Measurements from ENCODE around the gene MESP2.

Gene MESP2

DNA sequence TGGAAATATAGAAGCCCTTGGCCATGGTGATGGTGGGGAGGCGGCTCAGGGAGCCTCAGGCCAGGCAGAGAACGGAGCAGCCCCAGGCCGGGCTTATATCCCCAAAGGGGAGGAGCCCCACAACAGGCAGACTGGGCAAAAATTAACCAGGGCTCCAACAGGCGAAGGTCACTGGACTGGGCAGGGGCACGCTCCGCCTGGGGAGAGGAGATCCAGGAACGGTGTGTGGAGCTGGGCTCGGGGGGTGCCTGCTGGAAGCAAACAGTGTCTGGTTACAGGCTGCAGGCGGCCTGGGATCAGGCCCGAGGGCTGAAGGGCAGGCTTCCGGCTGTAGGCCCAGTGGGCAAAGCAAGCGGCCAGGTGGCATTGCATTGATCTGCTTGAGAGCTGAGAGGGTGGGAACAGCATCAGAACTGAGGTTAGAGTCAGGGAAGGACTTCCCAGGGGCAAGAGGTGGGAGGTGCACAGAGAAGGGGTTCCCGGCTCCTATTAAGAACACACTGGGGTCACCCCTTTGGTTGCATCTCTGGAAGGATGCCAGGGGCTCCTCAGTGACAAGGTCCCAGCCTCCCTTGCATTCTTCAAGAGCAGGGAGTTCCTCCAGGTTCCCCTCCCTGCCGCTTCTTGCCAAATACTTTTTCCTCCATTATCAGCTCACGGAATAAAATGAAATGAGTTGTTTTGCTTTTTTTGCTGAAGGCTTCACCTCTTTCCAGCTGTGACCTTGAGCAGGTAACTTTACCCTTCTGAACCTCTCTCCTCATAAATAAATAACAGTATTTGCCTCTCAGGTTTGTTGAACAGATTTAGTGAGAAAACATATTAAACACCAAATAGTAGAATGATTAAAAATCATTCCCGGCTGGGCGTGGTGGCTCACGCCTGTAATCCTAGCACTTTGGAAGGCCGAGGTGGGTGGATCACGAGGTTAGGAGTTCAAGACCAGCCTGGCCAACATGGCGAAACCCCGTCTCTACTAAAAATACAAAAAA is 30.7 kb downstream of the MESP2 start:
- H3K27ac ChIP-seq: no peak overlapping the region
- no peak for DNase-seq (ENCODE audit: low spot score)
- no peak overlapping the region for H3K4me3 ChIP-seq
- TF ChIP-seq, protein P1, sequence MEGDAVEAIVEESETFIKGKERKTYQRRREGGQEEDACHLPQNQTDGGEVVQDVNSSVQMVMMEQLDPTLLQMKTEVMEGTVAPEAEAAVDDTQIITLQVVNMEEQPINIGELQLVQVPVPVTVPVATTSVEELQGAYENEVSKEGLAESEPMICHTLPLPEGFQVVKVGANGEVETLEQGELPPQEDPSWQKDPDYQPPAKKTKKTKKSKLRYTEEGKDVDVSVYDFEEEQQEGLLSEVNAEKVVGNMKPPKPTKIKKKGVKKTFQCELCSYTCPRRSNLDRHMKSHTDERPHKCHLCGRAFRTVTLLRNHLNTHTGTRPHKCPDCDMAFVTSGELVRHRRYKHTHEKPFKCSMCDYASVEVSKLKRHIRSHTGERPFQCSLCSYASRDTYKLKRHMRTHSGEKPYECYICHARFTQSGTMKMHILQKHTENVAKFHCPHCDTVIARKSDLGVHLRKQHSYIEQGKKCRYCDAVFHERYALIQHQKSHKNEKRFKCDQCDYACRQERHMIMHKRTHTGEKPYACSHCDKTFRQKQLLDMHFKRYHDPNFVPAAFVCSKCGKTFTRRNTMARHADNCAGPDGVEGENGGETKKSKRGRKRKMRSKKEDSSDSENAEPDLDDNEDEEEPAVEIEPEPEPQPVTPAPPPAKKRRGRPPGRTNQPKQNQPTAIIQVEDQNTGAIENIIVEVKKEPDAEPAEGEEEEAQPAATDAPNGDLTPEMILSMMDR (IDR thresholded peaks at IDR 0.05): no peak

DNA sequence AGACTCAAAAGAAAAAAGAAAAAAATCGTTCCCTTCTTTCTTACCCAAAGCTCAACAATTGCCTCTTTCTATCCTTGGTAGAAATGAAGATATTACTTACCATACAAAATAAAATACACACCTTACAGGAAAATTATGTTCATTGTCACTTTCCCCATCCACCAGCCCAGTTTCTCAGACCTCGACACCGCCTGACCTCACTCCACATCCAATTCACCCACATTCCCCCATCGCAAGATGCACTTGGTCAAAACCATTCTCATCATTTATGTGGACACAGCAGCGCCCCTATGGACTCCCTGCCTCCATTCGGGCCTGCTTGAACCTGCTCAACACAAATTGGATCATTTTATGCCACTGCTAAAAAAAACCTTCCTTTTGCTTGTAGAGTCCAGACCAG is 31.6 kb downstream of the MESP2 start:
- Histone ChIP-seq H3K4me3 (no peak overlapping the region), H3K27ac (no peak overlapping the region)
- TF ChIP-seq, protein P1 (IDR thresholded peaks at IDR 0.05): no peak
- no peak for DNase-seq (ENCODE audit: low spot score)

DNA sequence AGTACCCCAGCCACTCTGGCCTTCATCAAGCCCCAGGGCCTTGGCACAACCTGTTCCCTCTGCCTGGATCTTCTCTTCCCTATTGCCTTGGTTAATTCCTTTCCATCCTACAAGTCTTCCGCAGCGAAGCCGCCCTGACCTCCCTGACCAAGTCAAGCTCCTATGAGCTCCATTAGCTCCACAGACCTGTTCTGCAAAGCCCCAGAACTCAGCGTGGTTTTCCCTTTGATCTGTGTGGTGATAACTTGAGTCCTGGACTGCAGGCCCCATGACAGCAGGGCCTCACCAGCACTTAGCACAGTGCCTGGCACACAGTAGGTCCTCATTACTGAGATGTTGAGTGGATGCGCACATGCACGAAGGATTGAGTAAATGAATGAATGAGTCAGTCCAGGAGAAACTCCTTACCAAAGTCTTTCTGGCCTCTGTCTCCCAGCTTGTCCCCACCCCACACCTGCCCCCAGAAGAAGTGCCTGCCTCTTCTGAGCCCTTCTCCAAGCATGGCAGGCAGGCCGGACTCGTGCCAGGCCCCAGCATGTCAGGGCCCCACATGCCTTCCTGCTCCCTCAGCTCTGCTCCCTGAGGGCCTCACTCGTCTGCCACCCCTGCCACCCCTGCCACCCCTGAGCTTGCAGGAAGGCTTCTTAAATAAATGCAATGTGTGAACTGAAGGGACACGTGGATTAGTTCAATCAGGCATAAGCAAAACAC is 32.2 kb downstream of the MESP2 start:
- Histone ChIP-seq H3K27ac (no peak overlapping the region), H3K4me3 (no peak overlapping the region)
- DNase-seq (ENCODE audit: low spot score): no peak
- TF ChIP-seq, protein P1 (IDR thresholded peaks at IDR 0.05): no peak

DNA sequence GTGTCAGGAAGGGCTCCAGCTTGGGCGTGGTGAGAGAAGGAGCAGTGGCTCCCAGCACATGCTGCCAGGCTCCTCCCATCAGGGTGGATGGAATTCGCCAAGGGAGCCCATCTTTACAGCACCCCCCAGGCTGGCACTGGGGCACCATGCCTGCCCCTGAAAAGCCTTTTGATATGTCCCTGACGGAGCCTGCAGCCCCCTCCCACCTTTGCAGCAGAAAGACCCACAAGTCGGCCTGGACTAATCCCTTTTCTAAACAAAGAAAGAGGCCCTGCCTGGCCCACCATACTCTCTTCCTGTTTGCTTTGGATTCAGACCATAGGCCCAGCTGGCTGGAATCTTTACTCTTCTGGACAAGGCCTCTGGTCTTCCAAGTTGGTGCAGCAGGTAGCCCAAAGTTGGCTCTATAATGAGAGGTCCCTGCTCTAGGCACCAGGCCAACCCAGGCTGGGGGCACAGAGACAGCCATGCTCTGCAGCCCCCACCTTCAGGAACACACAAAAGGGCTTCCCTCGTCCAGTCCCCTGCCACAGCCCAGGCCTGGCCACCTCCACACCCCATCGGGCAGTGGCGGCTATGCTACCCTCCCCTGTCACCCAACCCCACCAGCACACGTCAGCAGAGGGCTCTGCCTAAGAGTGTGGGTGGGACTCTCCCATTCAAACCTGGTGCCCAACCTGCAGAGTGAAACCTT is 33.1 kb downstream of the MESP2 start:
- Histone ChIP-seq H3K4me3 (no peak overlapping the region), H3K27ac (no peak overlapping the region)
- DNase-seq (ENCODE audit: low spot score): no peak
- TF ChIP-seq, protein P1 (IDR thresholded peaks at IDR 0.05): no peak

DNA sequence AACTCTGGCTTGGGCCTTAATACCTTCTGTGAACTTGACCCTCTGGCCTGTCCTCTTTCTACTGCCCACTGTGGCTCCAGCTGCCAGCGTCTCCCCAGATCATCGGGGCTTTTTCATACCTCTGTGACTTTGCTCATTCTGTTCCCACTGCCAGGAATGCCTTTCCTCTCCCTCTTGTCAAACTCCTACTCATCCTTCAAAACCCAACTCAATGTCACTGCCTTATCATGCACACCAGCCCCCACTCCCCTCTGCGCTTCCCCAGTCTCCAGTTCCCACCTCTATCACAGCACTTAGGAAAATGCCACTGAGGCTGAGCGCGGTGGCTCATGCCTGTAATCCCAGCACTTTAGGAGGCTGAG is 33.6 kb downstream of the MESP2 start:
- no peak overlapping the region for H3K27ac ChIP-seq
- H3K4me3 ChIP-seq: no peak overlapping the region
- TF ChIP-seq, protein P1 (IDR thresholded peaks at IDR 0.05): no peak
- DNase-seq (ENCODE audit: low spot score): no peak

DNA sequence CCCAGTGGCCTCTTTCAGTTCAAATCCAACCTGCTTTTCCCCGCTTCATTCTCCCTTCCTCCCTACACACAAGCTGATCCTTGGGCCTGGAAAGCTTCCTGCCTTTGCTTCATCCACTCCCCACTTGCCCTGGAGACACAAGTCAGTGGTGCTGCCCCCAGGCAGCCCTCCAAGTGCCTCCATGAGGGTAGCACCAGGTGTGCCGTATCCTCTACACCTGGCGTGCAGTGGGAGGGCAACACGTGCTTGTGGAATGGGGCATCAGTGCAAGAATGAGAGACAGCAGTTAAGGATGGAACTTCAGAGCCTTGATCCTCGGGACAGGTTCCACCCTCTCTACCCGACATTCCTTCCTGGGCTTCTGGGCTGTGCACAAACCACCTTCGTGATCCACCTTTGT is 34.7 kb downstream of the MESP2 start:
- Histone ChIP-seq H3K27ac (no peak overlapping the region), H3K4me3 (no peak overlapping the region)
- DNase-seq (ENCODE audit: low spot score): no peak

More for the DNA sequence above, 34.7 kb downstream of the MESP2 start:
- TF ChIP-seq, protein P1 (IDR thresholded peaks at IDR 0.05): no peak

Measured in coronary artery (tissue), 2 donors.